H1 (cell line): ENCODE data around the gene SYNJ2BP. TPM values are rescaled to one million over a fixed set of nuclear protein-coding genes. Genes with fewer than 3 reads are reported as not detected.

Experiments used
- CTCF ChIA-PET: fragments of 300-600 bp; sonication (Branson Sonifier 250); formaldehyde crosslinking; loops from one replicate; lab custom pipeline; 2021; ENCODE audit not compliant: partially characterized antibody; lab: Charles Lee
- POLR2A ChIA-PET: fragments of 300-600 bp; sonication (Branson Sonifier 250); formaldehyde crosslinking; loops from one replicate; lab custom pipeline; 2021; ENCODE audit warnings: inconsistent platforms; ENCODE audit not compliant: partially characterized antibody; lab: Charles Lee
- DNase-seq, 2 experiments: peaks; one replicate each; pipeline versions ENCODE4 v3.0.0 to v3.0.0-alpha.2; 2010 to 2022; ENCODE audit warnings: low spot score in 2 of 2, low read depth in 1 of 2, mixed read lengths in 1 of 2
- FAIRE-seq: peaks from 2 replicates; lab custom pipeline; 2011; peaks lifted over from hg19 to GRCh38; lab: Jason Lieb, UNC
- H2AFZ ChIP-seq: 2 replicates; pipeline ENCODE4 v1.8.1; 2012; ENCODE audit warnings: low read length, inconsistent platforms
- H2AK5ac ChIP-seq: 2 replicates; pipeline ENCODE4 v1.6.1; 2013; ENCODE audit warnings: low read depth, low read length
- H2BK120ac ChIP-seq: replicated peaks from 2 replicates; pipeline ENCODE3; 2013; ENCODE audit warnings: low read depth, low read length, inconsistent platforms
- H2BK12ac ChIP-seq: 2 replicates; pipeline ENCODE4 v1.6.1; 2013; ENCODE audit warnings: low read depth, low read length
- H2BK15ac ChIP-seq: 2 replicates; pipeline ENCODE4 v1.6.1; 2013; ENCODE audit warnings: low read length
- H2BK20ac ChIP-seq: 2 replicates; pipeline ENCODE4 v1.6.1; 2013; ENCODE audit warnings: low read length
- H2BK5ac ChIP-seq: 2 replicates; pipeline ENCODE4 v1.6.1; 2013; ENCODE audit warnings: low read depth, low read length
- H3K14ac ChIP-seq: 2 replicates; pipeline ENCODE4 v1.6.1; 2013; ENCODE audit warnings: inconsistent platforms; ENCODE audit not compliant: insufficient read length
- H3K18ac ChIP-seq: 2 replicates; pipeline ENCODE4 v1.6.1; 2013; ENCODE audit warnings: low read length; ENCODE audit errors: extremely low read depth
- H3K23ac ChIP-seq: 2 replicates; pipeline ENCODE4 v1.6.1; 2013; ENCODE audit warnings: inconsistent platforms; ENCODE audit not compliant: insufficient read length
- H3K23me2 ChIP-seq: 2 replicates; pipeline ENCODE4 v1.6.1; 2013; ENCODE audit warnings: low read depth, low read length
- H3K27ac ChIP-seq: 2 replicates; pipeline ENCODE4 v1.6.1; 2011; ENCODE audit warnings: low read depth, low read length, inconsistent platforms
- H3K27me3 ChIP-seq, 4 experiments: replicated peaks in 1 of 4; 1 replicate in 1 of 4; 2 replicates in 3 of 4; pipeline versions ENCODE4 v1.6.1 to v1.8.1; 2011 to 2013; ENCODE audit warnings: low read length in 3 of 4, mild to moderate bottlenecking in 3 of 4, inconsistent platforms in 2 of 4, mixed read lengths in 2 of 4, moderate library complexity in 1 of 4; ENCODE audit not compliant: control insufficient read depth in 3 of 4, insufficient read depth in 3 of 4; ENCODE audit errors: extremely low read depth in 1 of 4
- H3K36me3 ChIP-seq, 4 experiments: 2 replicates each; pipeline versions ENCODE4 v1.6.1 to v1.8.1; 2011 to 2013; ENCODE audit warnings: mild to moderate bottlenecking in 4 of 4, low read length in 3 of 4, moderate library complexity in 2 of 4, control low read depth in 1 of 4, inconsistent platforms in 1 of 4; ENCODE audit not compliant: insufficient read depth in 4 of 4, control insufficient read depth in 2 of 4
- H3K4ac ChIP-seq: replicated peaks from 2 replicates; pipeline ENCODE3; 2013; ENCODE audit warnings: low read length, low read depth, mixed read lengths, inconsistent platforms; ENCODE audit not compliant: insufficient read length
- H3K4me1 ChIP-seq, 4 experiments: replicated peaks in 1 of 4; 1 replicate in 1 of 4; 2 replicates in 3 of 4; pipeline versions ENCODE4 v1.6.1 to v1.8.1; 2011 to 2013; ENCODE audit warnings: low read length in 3 of 4, inconsistent platforms in 2 of 4, mixed read lengths in 1 of 4; ENCODE audit not compliant: insufficient read depth in 4 of 4, control insufficient read depth in 3 of 4
- H3K4me2 ChIP-seq, 2 experiments: 2 replicates each; pipeline versions ENCODE4 v1.6.1 to v1.8.1; 2011 to 2013; ENCODE audit warnings: low read depth in 2 of 2, low read length in 2 of 2, control low read depth in 1 of 2, inconsistent platforms in 1 of 2, mild to moderate bottlenecking in 1 of 2; ENCODE audit not compliant: insufficient read depth in 1 of 2
- H3K4me3 ChIP-seq, 4 experiments: fragments of 200-600, 300-600 bp in 1 of 4; sonication (generic), shearing (Covaris generic), sonication (Bioruptor Twin) in 1 of 4; 2 replicates each; pipeline versions ENCODE4 v1.5.1 to v1.8.1; 2011 to 2016; ENCODE audit warnings: low read length in 4 of 4, low read depth in 3 of 4, control low read depth in 2 of 4, inconsistent platforms in 2 of 4, mild to moderate bottlenecking in 2 of 4, mixed read lengths in 1 of 4, moderate library complexity in 1 of 4; ENCODE audit not compliant: insufficient read depth in 2 of 4; ENCODE audit errors: extremely low read depth in 1 of 4
- H3K56ac ChIP-seq: replicated peaks from 2 replicates; pipeline ENCODE3; 2013; ENCODE audit warnings: low read depth, mild to moderate bottlenecking, mixed read lengths, low read length, inconsistent platforms; ENCODE audit not compliant: insufficient read length
- H3K79me1 ChIP-seq: 2 replicates; pipeline ENCODE4 v1.6.1; 2013; ENCODE audit warnings: low read depth, low read length, control low read depth
- H3K79me2 ChIP-seq, 2 experiments: 2 replicates each; pipeline versions ENCODE4 v1.6.1 to v1.8.1; 2012 to 2013; ENCODE audit warnings: low read length in 2 of 2, mild to moderate bottlenecking in 2 of 2, inconsistent platforms in 1 of 2; ENCODE audit not compliant: insufficient read depth in 2 of 2, control insufficient read depth in 1 of 2
- H3K9ac ChIP-seq, 4 experiments: replicated peaks in 1 of 4; 1 replicate in 1 of 4; 2 replicates in 3 of 4; pipeline versions ENCODE4 v1.6.1 to v1.8.1; 2011 to 2013; ENCODE audit warnings: low read depth in 3 of 4, low read length in 3 of 4, control low read depth in 2 of 4, mild to moderate bottlenecking in 2 of 4, moderate library complexity in 2 of 4, inconsistent platforms in 1 of 4; ENCODE audit errors: extremely low read depth in 1 of 4
- H3K9me3 ChIP-seq, 2 experiments: 2 replicates each; pipeline versions ENCODE4 v1.6.1 to v1.8.1; 2012 to 2013; ENCODE audit warnings: mild to moderate bottlenecking in 2 of 2, moderate library complexity in 2 of 2, control low read depth in 1 of 2, inconsistent platforms in 1 of 2, low read depth in 1 of 2, low read length in 1 of 2, mixed read lengths in 1 of 2; ENCODE audit not compliant: insufficient read depth in 2 of 2
- H4K20me1 ChIP-seq, 2 experiments: replicated peaks in 1 of 2; 2 replicates each; pipeline versions ENCODE3 to v1.8.1; 2011 to 2013; ENCODE audit warnings: inconsistent platforms in 2 of 2, low read length in 2 of 2, mild to moderate bottlenecking in 1 of 2; ENCODE audit not compliant: insufficient read depth in 2 of 2, control insufficient read depth in 1 of 2
- H4K5ac ChIP-seq: 2 replicates; pipeline ENCODE4 v1.6.1; 2013; ENCODE audit warnings: low read length, low read depth, mixed read lengths, inconsistent platforms; ENCODE audit not compliant: insufficient read length
- H4K8ac ChIP-seq: 2 replicates; pipeline ENCODE4 v1.8.0; 2013; ENCODE audit warnings: mild to moderate bottlenecking, moderate library complexity, low read length, inconsistent platforms; ENCODE audit not compliant: insufficient read depth; ENCODE audit errors: extremely low read depth
- H4K91ac ChIP-seq: replicated peaks from 2 replicates; pipeline ENCODE3; 2013; ENCODE audit warnings: low read length, mixed read lengths, inconsistent platforms; ENCODE audit not compliant: insufficient read length
- BACH1 ChIP-seq: IDR thresholded peaks from 2 replicates; pipeline ENCODE4 v1.6.1; 2012; ENCODE audit warnings: low read length, improper control_type of control experiment
- WGBS, 2 experiments: shearing (Covaris generic) in 1 of 2; methylation state at CpG; one replicate each; pipeline versions ENCODE4 v1.1.6 to v1.1.7; 2013 to 2015; ENCODE audit warnings: low lambda C conversion rate in 2 of 2, mixed read lengths in 2 of 2, inconsistent platforms in 1 of 2, low coverage in 1 of 2, missing lambda C conversion rate in 1 of 2; ENCODE audit not compliant: insufficient replicate concordance in 2 of 2, insufficient coverage in 1 of 2, insufficient read length in 1 of 2; ENCODE audit errors: extremely low coverage in 1 of 2, missing lambda C conversion rate in 1 of 2; 5-methylcytosine and 5-hydroxymethylcytosine counted together
- polyA plus RNA-seq, 7 experiments: library from polyadenylated mRNA; depleted of rRNA in 3 of 7; stranded (reverse) in 5 of 7; unstranded in 2 of 7; fragments of >200 nt in 5 of 7; fragments of 200-250 nt in 2 of 7; gene quantifications; 1 replicate in 5 of 7; 2 replicates in 1 of 7; 4 replicates in 1 of 7; pipeline versions ENCODE4 v1.2.1 to v1.2.3, GENCODE V29; 2011 to 2013; ENCODE audit warnings: missing spikeins in 2 of 7, mixed read lengths in 2 of 7
- total RNA-seq: library from RNA; stranded (reverse); fragmentation: NEBNext Ultra II Directional; extraction: Animal tissue kit (Norgen Biotek cat#: 25700); gene quantifications from 2 replicates; pipeline ENCODE4 v1.2.1, GENCODE V29; 2021

Gene SYNJ2BP
- total and polyA plus RNA-seq, 2 of the 8 experiments (the other 6 are each of a cell fraction or from before 2014, with no cell fraction given): 9.6 to 30.6 TPM

- H3K9me3 ChIP-seq: peaks cover 11 to 15% of the 10 kb centered on the region in 2 experiments; a peak in 3 of 4 replicates
- H3K27me3 ChIP-seq: no peaks in the 10 kb centered on the region
- H3K27ac ChIP-seq: no peak overlapping the region
- H4K8ac ChIP-seq: no peak overlapping the region
- no peak overlapping the region for H3K14ac ChIP-seq
- H3K79me2 ChIP-seq: no peaks in the 10 kb centered on the region
- no peak overlapping the region for H2BK5ac ChIP-seq
- no peak overlapping the region for H3K18ac ChIP-seq
- H4K91ac ChIP-seq: no peak overlapping the region
- H2BK20ac ChIP-seq: no peak overlapping the region
- WGBS, 2 experiments: 84% methylated on average over 2 of the region's 2 CpGs; no CpG with 5 or more reads in 1 of the 2 experiments
- H3K9ac ChIP-seq: no peak overlapping the region
- H3K4me2 ChIP-seq: no peak overlapping the region
- no peak overlapping the region for H3K4me3 ChIP-seq
- H4K20me1 ChIP-seq: no peaks in the 10 kb centered on the region
- no peak overlapping the region for H4K5ac ChIP-seq
- no peak for DNase-seq
- H3K56ac ChIP-seq: no peak overlapping the region
- no peak overlapping the region for H2AK5ac ChIP-seq
- no peaks in the 10 kb centered on the region for H3K36me3 ChIP-seq
- ChIA-PET CTCF (interaction anchor here (1.1 to 1.8 kb wide), 2 partner anchors 20 to 22 kb away, joined by 3 to 6 read pairs; no protein-coding TSS in a partner anchor), POLR2A (no interaction called here)
- H3K4ac ChIP-seq: no peak overlapping the region
- no peaks in the 10 kb centered on the region for H3K4me1 ChIP-seq
- H3K79me1 ChIP-seq: no peaks in the 10 kb centered on the region
- no peak overlapping the region for H3K23ac ChIP-seq
- FAIRE-seq: no peak
- no peak overlapping the region for H2BK12ac ChIP-seq
- no peak overlapping the region for H2AFZ ChIP-seq
- no peaks in the 10 kb centered on the region for H3K23me2 ChIP-seq
- no peak overlapping the region for H2BK15ac ChIP-seq
- no peak overlapping the region for H2BK120ac ChIP-seq
- no peak for TF ChIP-seq BACH1
These were observed 5.6 kb upstream of the SYNJ2BP start for GRCh38 chr14:70422538-70422937.
